GM19351 (cell line): Measurements from ENCODE around the gene TMEM232.
"Not testable (repeated sequence)": the region's sequence is repeated elsewhere in the genome, so short reads cannot be mapped to it uniquely, and the experiment has no call there.

Experiments used
- ATAC-seq: cut with Tn5 transposase; IDR thresholded peaks from one replicate; pipeline ENCODE4 v1.9.1; 2021; ENCODE audit warnings: mild to moderate bottlenecking, moderate library complexity; ENCODE audit not compliant: unreplicated experiment

Gene TMEM232

DNA sequence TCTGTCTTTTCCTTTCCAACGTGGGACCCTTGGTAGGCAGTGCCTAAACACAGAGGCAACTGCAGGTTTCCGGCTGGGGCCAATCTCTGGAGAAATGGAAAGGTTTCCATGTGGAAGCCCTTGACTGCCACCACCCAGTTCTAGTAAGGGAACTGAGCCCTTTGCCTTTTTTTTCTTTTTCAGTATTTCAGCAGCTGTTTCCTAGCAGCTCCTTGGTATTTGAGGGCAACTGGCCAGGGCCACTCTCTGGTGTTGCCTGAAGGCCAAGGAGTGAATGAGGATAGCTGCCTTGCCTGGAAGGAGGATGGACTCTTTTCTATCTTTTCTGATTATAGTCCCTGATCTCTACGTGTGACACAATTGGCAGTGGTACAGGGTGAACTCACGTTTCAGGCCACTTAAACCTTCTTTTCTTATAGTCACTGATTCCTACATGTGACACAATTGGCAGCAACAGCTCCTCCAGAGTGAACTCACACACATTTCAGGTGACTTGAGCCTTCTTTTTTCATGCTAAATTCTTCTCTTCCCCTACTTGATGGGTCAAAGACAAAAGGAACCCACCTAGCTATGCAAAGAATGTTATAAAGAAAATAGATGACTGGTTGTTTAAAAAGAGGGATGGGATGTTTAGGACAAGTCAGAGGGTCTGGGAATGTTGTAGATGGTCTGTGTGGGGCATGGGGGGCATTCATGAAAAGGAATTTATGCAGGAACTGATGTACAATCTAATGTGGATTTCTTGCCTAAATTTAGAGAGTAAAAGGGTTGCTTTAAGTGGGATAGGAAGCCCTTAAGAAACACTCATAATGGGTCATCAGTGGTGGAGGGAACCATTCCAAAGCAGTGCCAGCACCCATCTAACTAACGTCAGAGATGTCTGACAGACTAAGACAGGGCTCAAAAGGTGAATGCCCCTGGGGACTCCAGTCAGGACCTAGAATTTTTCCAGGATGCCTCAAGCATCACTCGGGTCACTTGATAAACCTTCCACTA is 190.1 kb downstream of the TMEM232 start:
- no peak for ATAC-seq

DNA sequence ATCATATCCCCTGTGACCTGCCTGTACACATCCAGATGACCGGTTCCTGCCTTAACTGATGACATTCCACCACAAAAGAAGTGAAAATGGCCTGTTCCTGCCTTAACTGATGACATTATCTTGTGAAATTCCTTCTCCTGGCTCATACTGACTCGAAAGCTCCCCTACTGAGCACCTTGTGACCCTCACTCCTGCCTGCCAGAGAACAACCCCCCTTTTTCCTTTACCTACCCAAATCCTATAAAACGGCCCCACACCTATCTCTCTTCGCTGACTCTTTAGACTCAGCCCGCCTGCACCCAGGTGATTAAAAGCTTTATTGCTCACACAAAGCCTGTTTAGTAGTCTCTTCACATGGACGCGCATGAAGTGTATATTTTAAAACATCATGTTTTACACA is 191.3 kb downstream of the TMEM232 start:
- not testable (repeated sequence) for ATAC-seq

DNA sequence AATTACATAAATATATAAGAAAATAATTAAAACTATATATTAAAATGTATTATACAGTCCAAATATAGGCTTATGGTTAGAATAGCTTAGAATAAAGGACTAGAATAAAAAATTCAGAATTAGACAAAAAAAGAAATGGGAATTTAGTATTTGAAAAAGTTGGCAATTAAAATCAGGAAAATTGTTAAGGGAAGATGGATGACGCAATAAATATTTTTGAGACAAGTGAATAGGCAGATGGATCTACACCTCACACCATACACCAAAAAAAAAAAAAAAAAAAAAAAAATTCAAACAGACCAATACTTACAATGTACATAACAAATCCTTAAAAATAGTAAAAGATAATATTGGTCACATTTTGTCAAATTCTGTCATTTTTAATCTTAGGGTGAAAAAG is 200.7 kb downstream of the TMEM232 start:
- ATAC-seq: no peak

DNA sequence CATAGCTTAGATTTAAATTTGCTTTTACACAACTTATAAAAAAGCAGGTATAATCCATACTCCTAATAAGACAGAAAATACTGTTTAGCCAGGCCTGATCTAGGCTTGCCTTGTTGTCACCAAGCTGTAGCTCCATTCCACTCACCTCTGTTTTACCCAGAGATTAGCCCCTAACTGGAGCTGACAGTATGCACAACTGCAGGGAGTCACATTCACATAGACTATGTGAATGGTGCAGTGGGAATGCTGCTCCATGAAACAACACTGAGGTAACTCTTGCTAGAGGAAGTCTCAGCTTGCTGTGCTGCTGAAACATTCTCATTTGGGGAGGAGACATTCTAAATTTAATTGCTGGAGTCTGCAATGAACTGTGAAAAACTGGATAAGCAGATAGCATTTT is 209.1 kb downstream of the TMEM232 start:
- no peak for ATAC-seq

DNA sequence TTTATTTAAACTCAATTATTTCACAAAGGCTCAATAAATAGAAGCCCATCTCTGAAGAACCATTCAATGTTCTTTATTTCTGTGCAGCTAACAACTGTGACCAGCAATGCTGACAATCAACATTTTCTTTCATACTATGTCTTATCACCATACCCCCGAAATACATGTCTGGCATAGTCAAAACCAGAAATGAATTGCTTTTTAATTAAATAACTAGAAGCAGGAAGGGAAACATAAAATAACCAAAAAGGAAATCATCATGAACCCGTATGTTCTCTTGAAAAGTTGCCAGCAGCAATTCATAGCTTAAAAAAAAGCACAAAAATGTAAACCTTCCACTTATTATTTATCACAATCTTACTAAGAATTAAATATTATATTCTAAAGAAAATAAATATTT is 212.4 kb downstream of the TMEM232 start:
- ATAC-seq: no peak

DNA sequence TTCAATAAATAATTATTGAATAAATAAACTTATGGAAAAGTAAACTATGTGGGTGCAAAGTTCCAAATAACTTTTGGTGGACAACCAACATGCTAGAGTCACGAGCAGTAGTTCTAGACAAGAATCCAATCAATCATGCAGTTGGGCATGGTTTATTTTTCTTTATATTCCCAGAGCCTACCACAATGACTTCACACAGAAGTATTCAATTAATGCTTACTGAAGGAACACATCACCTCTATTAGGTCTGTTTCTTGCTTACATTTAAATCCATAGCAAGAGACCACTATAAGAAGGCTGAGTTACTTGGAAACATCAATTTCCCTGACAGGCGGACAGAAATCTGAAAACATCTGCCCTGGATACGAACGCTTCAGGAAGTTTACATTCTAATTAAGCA is 214.2 kb downstream of the TMEM232 start:
- no peak for ATAC-seq

DNA sequence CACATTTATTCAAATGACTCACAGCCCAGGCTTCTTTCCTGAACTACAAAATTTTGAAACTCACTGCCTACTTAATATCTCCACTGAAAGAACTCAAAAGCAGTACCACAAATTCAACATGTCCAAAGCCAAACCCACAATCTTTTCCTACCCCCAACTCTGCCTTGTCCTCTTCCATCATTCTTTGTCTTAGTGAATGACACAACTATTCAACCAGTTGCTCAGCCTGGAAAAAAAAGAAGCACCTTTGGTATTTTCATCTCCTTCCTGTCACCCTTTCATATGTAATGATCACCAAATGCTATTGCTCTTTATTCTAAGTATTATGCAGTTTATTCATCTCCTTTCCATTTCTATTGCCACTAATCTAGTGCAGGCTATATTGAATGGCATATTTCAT is 216.3 kb downstream of the TMEM232 start:
- ATAC-seq: no peak

DNA sequence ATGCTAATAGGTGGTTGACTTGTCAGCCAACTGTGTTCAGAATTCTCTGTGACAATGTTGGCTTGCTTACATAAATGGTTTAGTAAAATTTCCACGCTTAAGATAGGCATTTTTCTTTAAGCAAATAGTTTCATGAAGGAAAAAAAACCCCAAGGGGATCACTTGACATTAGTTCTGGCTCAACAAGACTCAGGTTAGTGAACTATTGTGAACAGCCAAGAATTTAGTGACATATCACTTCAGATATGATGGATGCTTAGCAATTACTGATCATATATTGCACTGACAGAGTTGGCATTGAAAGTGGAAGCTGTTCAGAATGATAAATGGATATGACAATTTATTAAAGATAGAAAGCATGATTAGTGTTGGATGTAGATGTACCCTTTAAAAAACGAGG is 218.5 kb downstream of the TMEM232 start:
- ATAC-seq: no peak

DNA sequence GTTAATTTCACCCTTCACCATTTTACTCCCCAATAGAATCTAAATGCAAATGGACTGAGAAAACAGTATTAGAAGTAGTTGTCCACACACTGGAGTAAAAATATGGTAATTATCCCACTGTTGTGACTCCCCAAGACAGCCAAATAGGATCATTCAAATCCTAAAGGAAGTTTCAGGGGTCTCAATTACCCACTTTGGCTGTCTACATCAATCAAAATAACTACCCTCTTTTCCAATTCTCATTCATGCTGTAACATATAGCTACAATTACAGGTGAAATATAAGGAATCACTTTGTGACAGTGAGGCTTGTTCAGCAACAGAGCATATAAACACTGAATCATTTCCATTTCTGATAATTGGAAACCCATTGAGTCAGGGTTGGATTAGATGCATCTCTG is 220.1 kb downstream of the TMEM232 start:
- no peak for ATAC-seq

DNA sequence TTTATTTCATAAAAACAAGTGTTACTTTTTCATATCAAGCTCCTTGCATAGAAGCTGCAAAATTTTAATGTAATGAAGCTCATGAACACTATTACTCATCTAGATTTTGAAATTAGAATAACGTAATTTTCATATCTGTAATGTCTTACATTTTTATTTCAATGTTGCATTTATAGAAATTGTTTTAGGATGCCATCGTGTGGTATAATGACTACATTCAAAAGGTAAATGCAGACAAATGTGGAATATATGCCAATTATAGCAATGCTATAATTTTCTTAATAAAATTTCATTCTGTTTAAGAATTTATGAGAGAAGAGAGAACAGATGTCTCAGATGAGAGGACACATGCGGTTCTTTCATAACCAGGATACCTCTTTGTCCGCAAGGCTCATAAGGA is 230.2 kb downstream of the TMEM232 start:
- ATAC-seq: no peak

DNA sequence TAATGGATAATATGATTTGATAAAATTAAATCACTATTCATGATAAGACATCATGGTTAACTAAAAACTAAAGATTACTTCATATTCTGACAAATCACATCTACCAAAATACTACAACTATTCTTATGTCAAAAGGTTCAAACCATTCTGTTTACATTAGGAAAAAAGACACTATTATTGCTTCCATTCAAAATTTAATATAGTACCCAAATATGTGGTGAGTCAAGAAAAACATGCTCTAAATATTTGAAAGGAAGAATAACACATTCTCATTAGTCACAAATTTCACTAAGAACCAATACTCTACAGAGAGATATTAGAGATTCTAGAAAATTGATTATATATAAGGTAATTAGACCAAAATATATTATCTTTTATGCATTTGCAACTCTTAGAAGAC is 234.0 kb downstream of the TMEM232 start:
- ATAC-seq: no peak

DNA sequence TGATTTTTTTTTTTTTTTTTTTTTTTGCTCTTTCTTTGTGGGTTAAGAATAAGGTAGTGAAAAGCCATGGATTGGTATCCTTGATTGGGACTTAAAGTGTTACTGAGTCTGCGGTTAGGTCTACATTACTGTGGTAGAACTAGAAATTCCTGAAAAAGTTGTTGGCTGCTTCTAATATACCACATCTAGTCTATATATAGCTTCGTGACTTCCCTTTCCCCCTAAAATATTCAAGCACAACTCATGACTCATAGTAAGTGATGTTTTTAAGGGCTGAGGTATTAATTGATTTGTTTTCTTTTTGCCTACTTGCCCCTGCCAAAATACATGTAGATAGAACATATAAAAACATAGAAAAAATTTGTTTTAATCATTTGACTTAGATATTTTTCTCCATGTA is 247.6 kb downstream of the TMEM232 start:
- ATAC-seq: no peak

DNA sequence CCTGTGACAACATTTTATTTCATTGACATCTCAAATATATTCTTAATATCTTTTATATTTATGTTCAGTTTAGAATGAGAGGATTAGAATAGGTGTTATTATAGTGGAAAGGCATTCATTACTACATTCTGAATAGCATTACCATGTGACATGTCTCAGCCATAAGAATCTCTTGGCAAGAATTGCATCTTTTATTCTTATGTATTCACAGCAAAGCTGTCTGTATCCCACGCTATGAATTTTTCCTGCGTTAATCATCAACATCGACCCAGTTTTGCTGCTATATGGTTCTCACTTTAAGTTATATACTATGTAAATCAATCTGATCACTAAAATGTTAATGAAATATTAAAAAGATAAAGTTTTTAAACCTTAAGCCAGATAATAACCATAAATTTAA is 248.6 kb downstream of the TMEM232 start:
- no peak for ATAC-seq

DNA sequence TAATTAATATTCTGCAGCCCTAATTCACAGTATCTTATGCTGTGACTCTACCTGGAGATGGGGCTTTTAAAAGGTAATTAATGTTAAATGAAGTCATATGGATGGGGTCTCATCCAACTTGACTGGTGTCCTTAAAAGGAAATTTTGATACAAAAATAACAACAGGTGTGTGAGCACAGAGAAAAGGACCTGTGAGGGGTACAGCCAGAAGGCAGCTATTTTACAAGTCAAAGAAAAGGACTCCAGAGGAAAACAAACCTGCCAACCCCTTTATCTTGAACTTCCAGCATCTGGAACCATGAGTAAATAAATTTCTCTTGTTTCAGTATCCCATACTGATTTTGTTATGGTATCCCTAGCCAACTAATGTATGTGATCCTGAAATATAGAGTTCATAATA is 250.3 kb downstream of the TMEM232 start:
- ATAC-seq: no peak

DNA sequence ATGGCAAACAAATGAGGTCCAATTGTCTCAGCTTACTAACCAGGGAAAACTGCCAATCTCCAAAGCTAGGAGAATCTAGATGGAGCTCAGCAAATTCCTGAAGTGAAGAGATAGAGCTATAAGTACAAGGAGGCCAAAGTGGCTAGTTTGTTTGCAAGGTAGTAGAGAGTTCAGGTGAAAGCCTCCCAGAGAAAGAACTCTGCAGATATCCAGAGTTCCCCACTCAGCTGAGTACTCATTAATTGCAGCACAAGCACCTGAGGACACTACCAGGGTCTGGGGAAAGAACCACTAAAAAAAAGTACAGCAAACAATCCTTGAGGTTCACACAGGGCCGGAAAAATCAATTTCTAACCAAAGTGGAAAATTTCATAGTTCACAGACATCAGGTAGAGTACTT is 250.9 kb downstream of the TMEM232 start:
- no peak for ATAC-seq

DNA sequence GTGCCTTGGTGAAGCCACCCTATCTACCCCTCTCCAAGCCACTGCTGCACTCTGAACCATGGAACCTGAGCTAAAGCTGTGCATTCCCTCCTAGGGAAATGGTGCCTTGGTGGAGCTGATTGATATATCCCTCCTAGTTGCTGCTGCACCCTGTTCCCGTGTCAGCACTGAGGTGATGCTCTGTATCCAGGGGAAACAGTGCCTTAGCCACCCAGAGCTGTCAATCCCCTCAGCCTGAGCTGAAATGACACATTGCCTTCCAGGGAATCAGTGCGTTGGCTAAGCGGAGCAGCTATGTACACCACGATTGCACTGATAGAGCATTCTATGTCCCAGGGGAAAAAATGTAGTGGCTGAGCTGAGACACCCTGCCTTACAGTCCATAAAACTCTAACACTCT is 257.0 kb downstream of the TMEM232 start:
- no peak for ATAC-seq

DNA sequence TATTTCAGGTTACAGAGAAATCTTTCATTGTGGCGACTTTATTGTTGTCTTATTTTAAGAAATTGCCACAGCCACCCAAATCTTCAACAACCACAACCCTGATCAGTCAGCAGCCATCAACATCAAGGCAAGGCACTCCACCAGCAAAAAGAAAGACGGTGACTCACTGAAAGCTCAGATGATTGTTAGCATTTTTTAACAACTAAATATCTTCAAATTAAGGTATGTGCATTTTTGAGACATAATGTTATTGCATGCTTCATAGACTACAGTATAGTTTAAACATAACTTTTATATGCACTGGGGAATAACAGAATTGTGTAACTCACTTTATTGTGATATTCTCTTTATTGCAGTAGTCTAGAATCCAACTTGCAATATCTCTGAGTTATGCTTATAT is 263.4 kb downstream of the TMEM232 start:
- no peak for ATAC-seq

DNA sequence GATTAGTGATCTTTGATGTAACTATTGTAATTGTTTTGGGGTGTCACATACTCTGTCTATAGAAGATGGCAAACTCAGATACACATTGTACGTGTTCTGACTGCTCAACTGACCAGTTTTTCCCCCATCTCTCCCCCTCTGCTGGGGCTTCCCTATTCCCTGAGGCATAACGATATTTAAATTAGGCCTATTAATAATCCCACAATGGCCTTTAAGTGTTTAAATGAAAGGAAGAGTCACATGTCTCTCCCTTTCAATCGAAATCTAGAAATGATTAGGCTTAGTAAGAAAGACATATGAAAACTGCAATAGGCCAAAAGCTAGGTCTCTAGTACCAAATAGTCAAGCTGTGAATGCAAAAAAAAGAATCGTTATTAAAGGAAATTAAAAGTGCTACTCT is 265.6 kb downstream of the TMEM232 start:
- ATAC-seq: peak; percentile 78

DNA sequence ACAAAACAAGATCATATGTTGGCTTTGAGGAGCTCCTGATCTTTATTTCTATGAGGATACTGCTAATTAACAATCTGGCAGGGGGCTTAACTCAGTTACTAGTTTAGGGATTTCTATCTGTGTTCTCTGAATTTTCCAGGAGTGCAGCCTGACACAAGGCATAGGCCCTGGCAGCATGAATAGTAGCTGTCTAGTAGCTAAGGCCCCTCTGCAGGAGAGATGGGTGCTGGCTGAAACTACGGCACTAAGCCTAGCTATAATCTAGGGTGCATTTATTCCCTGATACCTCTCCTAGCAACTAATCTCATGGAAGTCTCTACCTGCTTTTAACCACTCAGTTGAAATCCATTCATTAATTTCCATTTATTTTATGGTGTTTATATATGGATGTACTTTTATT is 268.2 kb downstream of the TMEM232 start:
- ATAC-seq: no peak

DNA sequence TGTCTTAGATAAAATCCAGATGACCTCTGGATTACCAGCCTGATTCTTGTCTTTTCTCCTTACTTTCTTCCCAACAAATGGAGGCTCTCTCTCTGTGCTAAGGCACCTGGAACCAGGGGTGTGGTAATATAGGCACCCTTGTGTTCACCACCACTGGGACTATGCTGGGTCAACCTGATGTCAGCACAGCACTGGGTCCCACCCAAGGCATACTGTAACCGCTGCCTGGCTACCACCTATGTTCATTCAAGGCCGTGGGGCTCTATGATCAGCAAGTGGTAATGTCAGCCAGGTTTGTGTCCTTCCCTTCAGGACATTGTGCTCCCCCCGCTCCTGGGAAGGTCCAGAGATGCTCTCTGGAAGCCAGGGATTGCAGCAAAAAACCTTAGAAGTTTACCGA is 283.6 kb downstream of the TMEM232 start:
- ATAC-seq: no peak

DNA sequence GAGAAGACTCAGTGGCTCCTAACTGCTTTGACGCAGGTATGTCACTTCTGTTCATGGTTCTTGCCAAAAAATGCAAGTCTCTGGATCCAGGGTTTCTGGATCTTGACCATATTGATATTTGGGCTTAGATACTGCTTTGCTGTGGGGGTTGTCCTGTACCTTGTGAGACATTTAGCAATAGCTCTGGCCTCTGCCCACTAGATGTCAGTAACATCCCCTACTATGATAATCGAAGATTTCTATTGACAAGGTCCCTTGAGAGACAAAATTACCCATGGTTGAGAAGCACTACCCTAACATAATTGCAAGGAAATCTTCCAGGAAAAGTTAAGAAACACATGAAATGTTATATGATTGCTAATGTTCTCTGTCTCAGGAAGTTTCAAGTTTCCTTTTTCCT is 285.4 kb downstream of the TMEM232 start:
- peak; percentile 85 for ATAC-seq

DNA sequence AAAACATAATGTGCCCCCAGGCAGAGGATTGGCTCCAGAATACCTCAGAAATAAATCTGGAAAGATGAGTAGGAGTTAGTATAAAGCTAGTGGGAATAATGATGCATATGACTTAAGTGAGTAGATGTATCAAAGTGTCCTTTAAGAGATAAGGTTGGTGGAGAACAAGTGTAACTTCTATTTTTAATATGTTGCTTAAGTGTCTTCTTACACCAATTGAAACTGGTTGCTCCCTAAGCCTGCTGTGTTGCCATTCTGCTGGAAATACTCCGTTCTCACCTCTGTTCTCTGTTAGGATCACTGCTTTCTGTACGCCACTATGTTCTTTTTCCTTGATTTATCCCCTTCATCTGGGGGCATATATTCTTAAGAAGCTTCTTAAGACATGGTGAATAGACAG is 286.4 kb downstream of the TMEM232 start:
- ATAC-seq: no peak

DNA sequence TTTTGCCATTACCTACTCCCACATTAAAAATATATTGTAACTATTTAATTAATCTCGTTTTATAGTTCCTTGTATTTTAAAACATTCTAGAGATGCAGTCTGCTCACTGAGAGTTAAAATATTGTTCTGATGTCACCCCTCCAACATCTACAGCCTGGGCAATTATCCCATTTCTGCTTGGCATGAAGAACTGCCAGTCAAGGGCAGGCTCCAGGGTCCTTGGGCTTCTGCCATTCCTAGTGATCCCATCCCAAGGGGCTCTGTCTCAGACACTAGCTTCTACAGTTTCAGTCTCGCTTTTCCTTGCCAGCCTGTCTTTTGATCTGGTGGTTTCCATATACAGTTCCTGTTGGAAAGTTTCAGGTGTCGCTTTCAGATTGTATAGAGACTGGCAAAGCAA is 287.2 kb downstream of the TMEM232 start:
- no peak for ATAC-seq
